GM23248 (cell line): Measurements from ENCODE around the gene MEX3B.

Source experiments
- EZH2 ChIP-seq: fragments of 200-600 bp; sonication (generic); IDR thresholded peaks from 2 replicates; pipeline ENCODE4 v1.6.1; 2018; ENCODE audit warnings: antibody characterized with exemption, mild to moderate bottlenecking; ENCODE audit not compliant: insufficient read depth, poor library complexity, severe bottlenecking
- EZH2phosphoT487 ChIP-seq: fragments of 200-600 bp; sonication (generic); IDR thresholded peaks from 2 replicates; pipeline ENCODE4 v1.6.1; 2018; ENCODE audit warnings: antibody characterized with exemption, moderate library complexity, mild to moderate bottlenecking, low read depth; ENCODE audit not compliant: insufficient read depth

- no peak for TF ChIP-seq EZH2
- TF ChIP-seq EZH2phosphoT487: no peak
These were observed 25.0 kb downstream of the MEX3B start for GRCh38 chr15:82020625-82021394.
